Activated T-helper 17 cell treated with anti-CD3 and anti-CD28 coated beads, Interleukin-2, amount 50 U/mL, for 72 hours (primary cell): ENCODE data around the gene NPTX1. TPM values are rescaled to one million over a fixed set of nuclear protein-coding genes. Genes with fewer than 3 reads are reported as not detected.
A peak's percentile ranks its signal among the peaks of the same experiment; 100 is the strongest.

Source experiments
- ATAC-seq: fragments of 150-1000 bp; cut with Tn5 transposase; replicated peaks from 2 replicates; pipeline ENCODE4 v1.10.0; 2021; ENCODE audit warnings: mild to moderate bottlenecking, moderate library complexity
- H3K27ac Mint-ChIP-seq: one replicate; pipeline ENCODE4 v1.8.0; 2022; ENCODE audit warnings: mixed read lengths
- H3K27me3 Mint-ChIP-seq: one replicate; pipeline ENCODE4 v1.8.0; 2022; ENCODE audit warnings: mixed read lengths
- H3K36me3 Mint-ChIP-seq: one replicate; pipeline ENCODE4 v1.8.0; 2022; ENCODE audit warnings: low read depth, mild to moderate bottlenecking, mixed read lengths
- H3K4me1 Mint-ChIP-seq: one replicate; pipeline ENCODE4 v1.8.0; 2022; ENCODE audit warnings: mixed read lengths
- H3K4me3 Mint-ChIP-seq: one replicate; pipeline ENCODE4 v1.8.0; 2022; ENCODE audit warnings: mild to moderate bottlenecking, mixed read lengths
- H3K9me3 Mint-ChIP-seq: one replicate; pipeline ENCODE4 v1.8.0; 2022; ENCODE audit warnings: mixed read lengths
- total RNA-seq, 2 donors: library from RNA; stranded (reverse); gene quantifications; one replicate each; pipeline ENCODE4 v1.2.3, GENCODE V29; 2022

The NPTX1 gene
- total RNA-seq, 2 donors from 2014 or later = 1.5 to 10.2 TPM

GRCh38 chr17:80465327-80465974 lies 11.0 kb downstream of the NPTX1 start:
- Mint-ChIP-seq H3K36me3 (peaks cover 4% of the 10 kb centered on the region), H3K27ac (no peak overlapping the region), H3K9me3 (no peaks in the 10 kb centered on the region), H3K27me3 (peaks cover 26% of the 10 kb centered on the region), H3K4me3 (no peak overlapping the region), H3K4me1 (no peaks in the 10 kb centered on the region)
- ATAC-seq = no peak

- no peak overlapping the region for H3K4me3 Mint-ChIP-seq
- H3K27ac Mint-ChIP-seq = no peak overlapping the region
- no peak for ATAC-seq
- peaks cover 4% of the 10 kb centered on the region for H3K36me3 Mint-ChIP-seq
- H3K9me3 Mint-ChIP-seq = no peaks in the 10 kb centered on the region
- peaks cover 23% of the 10 kb centered on the region for H3K27me3 Mint-ChIP-seq
- H3K4me1 Mint-ChIP-seq = no peaks in the 10 kb centered on the region
These were observed 11.9 kb downstream of the NPTX1 start for GRCh38 chr17:80464486-80464885.

- peaks cover 26% of the 10 kb centered on the region for H3K27me3 Mint-ChIP-seq
- H3K9me3 Mint-ChIP-seq = no peaks in the 10 kb centered on the region
- H3K4me3 Mint-ChIP-seq = no peak overlapping the region
- H3K27ac Mint-ChIP-seq = no peak overlapping the region
- H3K36me3 Mint-ChIP-seq = peaks cover 4% of the 10 kb centered on the region
- H3K4me1 Mint-ChIP-seq = no peaks in the 10 kb centered on the region
- ATAC-seq = no peak
These were observed 12.5 kb downstream of the NPTX1 start for GRCh38 chr17:80463784-80464400.

GRCh38 chr17:80461528-80462160 lies 14.8 kb downstream of the NPTX1 start:
- H3K27ac Mint-ChIP-seq = no peak overlapping the region
- H3K4me1 Mint-ChIP-seq = no peaks in the 10 kb centered on the region
- no peaks in the 10 kb centered on the region for H3K36me3 Mint-ChIP-seq
- ATAC-seq = no peak
- H3K4me3 Mint-ChIP-seq = no peak overlapping the region
- peaks cover 15% of the 10 kb centered on the region for H3K27me3 Mint-ChIP-seq
- H3K9me3 Mint-ChIP-seq = no peaks in the 10 kb centered on the region

GRCh38 chr17:80460429-80460834 lies 16.0 kb downstream of the NPTX1 start:
- peaks cover 15% of the 10 kb centered on the region for H3K27me3 Mint-ChIP-seq
- no peaks in the 10 kb centered on the region for H3K4me1 Mint-ChIP-seq
- H3K27ac Mint-ChIP-seq = no peak overlapping the region
- ATAC-seq = no peak
- no peaks in the 10 kb centered on the region for H3K36me3 Mint-ChIP-seq
- H3K9me3 Mint-ChIP-seq = no peaks in the 10 kb centered on the region
- no peak overlapping the region for H3K4me3 Mint-ChIP-seq

GRCh38 chr17:80459234-80459633 lies 17.2 kb downstream of the NPTX1 start:
- Mint-ChIP-seq H3K27ac (no peak overlapping the region), H3K4me3 (no peak overlapping the region), H3K27me3 (peaks cover 15% of the 10 kb centered on the region), H3K9me3 (no peaks in the 10 kb centered on the region), H3K4me1 (no peaks in the 10 kb centered on the region), H3K36me3 (no peaks in the 10 kb centered on the region)
- no peak for ATAC-seq

GRCh38 chr17:80458016-80458415 lies 18.4 kb downstream of the NPTX1 start:
- Mint-ChIP-seq H3K9me3 (no peaks in the 10 kb centered on the region), H3K27me3 (peaks cover 15% of the 10 kb centered on the region)
- ATAC-seq = no peak

GRCh38 chr17:80457236-80457856 lies 19.1 kb downstream of the NPTX1 start:
- Mint-ChIP-seq H3K4me3 (peak overlapping the region; percentile 19), H3K27me3 (peaks cover 15% of the 10 kb centered on the region), H3K9me3 (no peaks in the 10 kb centered on the region), H3K36me3 (no peaks in the 10 kb centered on the region), H3K27ac (no peak overlapping the region), H3K4me1 (peaks cover 5% of the 10 kb centered on the region)
- no peak for ATAC-seq

More at GRCh38 chr17:80458016-80458415, 18.4 kb downstream of the NPTX1 start:
- Mint-ChIP-seq H3K4me1 (peaks cover 5% of the 10 kb centered on the region), H3K27ac (no peak overlapping the region), H3K4me3 (no peak overlapping the region), H3K36me3 (no peaks in the 10 kb centered on the region)

GRCh38 chr17:80456465-80457235 lies 19.8 kb downstream of the NPTX1 start:
- no peak overlapping the region for H3K27ac Mint-ChIP-seq
- H3K4me1 Mint-ChIP-seq = peaks cover 5% of the 10 kb centered on the region
- H3K27me3 Mint-ChIP-seq = peaks cover 15% of the 10 kb centered on the region
- peak overlapping the region; percentile 19 for H3K4me3 Mint-ChIP-seq
- no peaks in the 10 kb centered on the region for H3K36me3 Mint-ChIP-seq
- ATAC-seq = no peak
- H3K9me3 Mint-ChIP-seq = no peaks in the 10 kb centered on the region

- ATAC-seq = no peak
- peak overlapping the region; percentile 98 for H3K27ac Mint-ChIP-seq
- H3K4me3 Mint-ChIP-seq = peak overlapping the region; percentile 92
- peaks cover 12% of the 10 kb centered on the region for H3K27me3 Mint-ChIP-seq
- no peaks in the 10 kb centered on the region for H3K9me3 Mint-ChIP-seq
- no peaks in the 10 kb centered on the region for H3K36me3 Mint-ChIP-seq
- peaks cover 5% of the 10 kb centered on the region for H3K4me1 Mint-ChIP-seq
These were observed 20.6 kb downstream of the NPTX1 start for GRCh38 chr17:80455784-80456183.

GRCh38 chr17:80455336-80455710 lies 21.1 kb downstream of the NPTX1 start:
- Mint-ChIP-seq H3K9me3 (no peaks in the 10 kb centered on the region), H3K4me1 (peaks cover 5% of the 10 kb centered on the region), H3K27me3 (peaks cover 10% of the 10 kb centered on the region), H3K36me3 (no peaks in the 10 kb centered on the region), H3K27ac (peak overlapping the region; percentile 98), H3K4me3 (peak overlapping the region; percentile 92)
- peak; percentile 57 for ATAC-seq

GRCh38 chr17:80454557-80455335 lies 21.7 kb downstream of the NPTX1 start:
- peaks cover 10% of the 10 kb centered on the region for H3K27me3 Mint-ChIP-seq
- H3K27ac Mint-ChIP-seq = peak overlapping the region; percentile 98
- peak overlapping the region; percentile 92 for H3K4me3 Mint-ChIP-seq
- H3K9me3 Mint-ChIP-seq = no peaks in the 10 kb centered on the region
- ATAC-seq = peak; percentile 95
- H3K4me1 Mint-ChIP-seq = peaks cover 5% of the 10 kb centered on the region
- H3K36me3 Mint-ChIP-seq = no peaks in the 10 kb centered on the region

- Mint-ChIP-seq H3K27ac (peak overlapping the region; percentile 96), H3K4me1 (peaks cover 5% of the 10 kb centered on the region), H3K27me3 (peaks cover 4% of the 10 kb centered on the region), H3K4me3 (peak overlapping the region; percentile 92), H3K36me3 (no peaks in the 10 kb centered on the region), H3K9me3 (no peaks in the 10 kb centered on the region)
- ATAC-seq = no peak
These were observed 22.3 kb downstream of the NPTX1 start for GRCh38 chr17:80453998-80454556.
